Tibial artery (tissue), 4 donors: Measurements from ENCODE around the gene GAR1.

Experiments
- DNase-seq, 2 donors: peaks; one replicate each; pipeline ENCODE4 v3.0.0-alpha.2; 2019
- H3K27ac ChIP-seq, 2 donors: fragments of 200-600 bp; sonication (generic) in 1 of 2; 1 replicate in 1 of 2; 2 replicates in 1 of 2; pipeline ENCODE4 v1.5.1; 2018 to 2019; ENCODE audit warnings: mild to moderate bottlenecking in 1 of 2
- H3K27me3 ChIP-seq, 2 donors: fragments of 200-600 bp; sonication (generic) in 1 of 2; one replicate each; pipeline versions ENCODE4 v1.5.1 to v1.6.0; 2016 to 2019
- H3K36me3 ChIP-seq, 3 donors: fragments of 200-600 bp; sonication (generic) in 2 of 3; one replicate each; pipeline ENCODE4 v1.5.1; 2016 to 2019; ENCODE audit warnings: mild to moderate bottlenecking in 2 of 3
- H3K4me1 ChIP-seq, 4 donors: fragments of 200-600 bp; sonication (generic) in 2 of 4; 1 replicate in 3 of 4; 2 replicates in 1 of 4; pipeline ENCODE4 v1.5.1; 2016 to 2019
- H3K4me3 ChIP-seq, 2 donors: fragments of 200-600 bp; sonication (generic) in 1 of 2; 1 replicate in 1 of 2; 2 replicates in 1 of 2; pipeline ENCODE4 v1.5.1; 2018 to 2019; ENCODE audit warnings: mild to moderate bottlenecking in 2 of 2
- H3K9me3 ChIP-seq, 3 donors: fragments of 200-600 bp; sonication (generic) in 1 of 3; one replicate each; pipeline ENCODE4 v1.5.1; 2016 to 2019
- intact Hi-C: fragments of 100-400 bp; cut with DNase I; formaldehyde crosslinking; loops from one replicate; pipeline ENCODE4 v1.15.0; 2023; ENCODE audit warnings: low total_unique reads
- TF ChIP-seq, protein P1 (sequence below), 2 experiments: fragments of 200-600 bp in 1 of 2; fragments of 450-650 bp in 1 of 2; IDR thresholded peaks; one replicate each; pipeline ENCODE4 v1.5.1; 2017 to 2019; ENCODE audit warnings: antibody characterized with exemption in 2 of 2, mild to moderate bottlenecking in 1 of 2, moderate library complexity in 1 of 2

The GAR1 gene

DNA sequence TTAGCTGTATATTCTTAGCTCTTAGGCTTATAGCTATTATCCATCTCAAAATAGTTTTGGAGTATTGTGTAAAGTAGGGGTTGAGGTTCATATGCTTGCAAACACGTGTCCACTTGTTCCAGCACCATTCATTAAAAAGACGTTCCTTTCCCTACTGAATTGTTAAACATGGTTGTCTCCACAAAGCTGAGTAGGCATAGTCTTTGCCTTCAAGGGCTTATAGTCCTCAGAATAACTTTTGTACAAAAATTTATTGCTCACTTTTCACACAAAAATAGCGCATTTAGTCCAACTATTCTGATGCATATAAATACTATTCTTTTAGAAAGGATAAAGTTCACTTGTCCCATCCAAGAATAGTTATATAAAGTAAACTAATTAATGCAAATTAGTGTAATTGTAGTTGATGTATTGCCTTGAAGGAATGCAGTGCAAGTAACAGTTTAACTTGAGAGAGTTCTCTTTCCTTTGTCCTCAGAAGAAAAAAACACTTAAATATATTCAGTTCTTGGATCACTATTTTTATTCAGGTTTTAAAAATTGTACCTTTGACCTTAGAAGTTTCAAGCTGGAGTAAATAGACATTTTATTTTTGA lies 46.5 kb downstream of the GAR1 start:
- Histone ChIP-seq H3K27ac (no peak overlapping the region), H3K4me3 (no peak overlapping the region), H3K9me3 (peaks cover 0 to 3% (median 0%) of the 10 kb centered on the region in 3 donors), H3K36me3 (no peaks in the 10 kb centered on the region), H3K4me1 (no peaks in the 10 kb centered on the region), H3K27me3 (no peaks in the 10 kb centered on the region)
- DNase-seq = no peak
- intact Hi-C loops = no loop called here
- TF ChIP-seq, protein P1, sequence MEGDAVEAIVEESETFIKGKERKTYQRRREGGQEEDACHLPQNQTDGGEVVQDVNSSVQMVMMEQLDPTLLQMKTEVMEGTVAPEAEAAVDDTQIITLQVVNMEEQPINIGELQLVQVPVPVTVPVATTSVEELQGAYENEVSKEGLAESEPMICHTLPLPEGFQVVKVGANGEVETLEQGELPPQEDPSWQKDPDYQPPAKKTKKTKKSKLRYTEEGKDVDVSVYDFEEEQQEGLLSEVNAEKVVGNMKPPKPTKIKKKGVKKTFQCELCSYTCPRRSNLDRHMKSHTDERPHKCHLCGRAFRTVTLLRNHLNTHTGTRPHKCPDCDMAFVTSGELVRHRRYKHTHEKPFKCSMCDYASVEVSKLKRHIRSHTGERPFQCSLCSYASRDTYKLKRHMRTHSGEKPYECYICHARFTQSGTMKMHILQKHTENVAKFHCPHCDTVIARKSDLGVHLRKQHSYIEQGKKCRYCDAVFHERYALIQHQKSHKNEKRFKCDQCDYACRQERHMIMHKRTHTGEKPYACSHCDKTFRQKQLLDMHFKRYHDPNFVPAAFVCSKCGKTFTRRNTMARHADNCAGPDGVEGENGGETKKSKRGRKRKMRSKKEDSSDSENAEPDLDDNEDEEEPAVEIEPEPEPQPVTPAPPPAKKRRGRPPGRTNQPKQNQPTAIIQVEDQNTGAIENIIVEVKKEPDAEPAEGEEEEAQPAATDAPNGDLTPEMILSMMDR (IDR thresholded peaks at IDR 0.05) = no peak

DNA sequence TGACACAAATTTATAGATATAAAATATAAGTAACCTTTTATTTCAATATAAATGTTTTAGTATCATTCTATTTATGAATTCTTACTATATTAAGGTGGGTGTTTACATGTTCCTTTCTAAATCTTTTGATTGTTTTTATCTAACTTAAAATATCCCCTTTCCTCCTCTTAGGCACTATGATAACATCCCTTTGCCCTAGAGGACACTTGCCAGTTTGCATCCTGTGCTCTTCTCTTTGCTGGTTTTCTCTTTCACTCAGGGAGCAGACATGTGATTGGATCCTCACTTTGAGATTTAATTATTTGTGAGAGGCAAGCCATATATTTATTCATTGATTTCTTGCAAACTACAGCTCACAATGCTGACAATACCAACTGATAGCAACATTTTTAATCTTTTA lies 48.6 kb downstream of the GAR1 start:
- Histone ChIP-seq H3K4me3 (no peak overlapping the region), H3K9me3 (peaks cover 0 to 3% (median 0%) of the 10 kb centered on the region in 3 donors), H3K4me1 (no peaks in the 10 kb centered on the region), H3K27me3 (no peaks in the 10 kb centered on the region), H3K36me3 (no peaks in the 10 kb centered on the region), H3K27ac (no peak overlapping the region)
- DNase-seq = no peak
- intact Hi-C loops = no loop called here
- TF ChIP-seq, protein P1 (IDR thresholded peaks at IDR 0.05) = no peak

DNA sequence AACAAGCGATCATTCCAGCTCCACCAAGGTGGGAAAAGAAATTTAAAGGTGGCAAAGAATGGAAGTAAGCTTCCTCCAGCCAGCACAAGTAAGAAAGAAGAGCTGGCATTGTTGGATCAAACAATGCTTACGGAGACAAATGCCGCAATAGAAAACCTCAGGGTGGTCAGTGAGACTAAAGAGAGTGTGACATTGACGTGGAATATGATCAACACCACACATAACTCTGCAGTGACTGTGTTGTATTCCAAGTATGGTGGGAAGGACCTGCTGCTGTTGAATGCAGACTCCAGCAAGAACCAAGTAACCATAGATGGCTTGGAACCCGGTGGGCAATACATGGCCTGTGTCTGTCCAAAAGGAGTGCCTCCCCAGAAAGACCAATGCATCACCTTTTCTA lies 54.5 kb downstream of the GAR1 start:
- Histone ChIP-seq H3K27ac (no peak overlapping the region), H3K36me3 (peaks cover 10 to 14% (median 11%) of the 10 kb centered on the region in 3 donors), H3K4me1 (no peaks in the 10 kb centered on the region), H3K9me3 (peaks cover 0 to 5% (median 0%) of the 10 kb centered on the region in 3 donors), H3K27me3 (no peaks in the 10 kb centered on the region), H3K4me3 (no peak overlapping the region)
- intact Hi-C loops = no loop called here
- no peak for DNase-seq
- TF ChIP-seq, protein P1 (IDR thresholded peaks at IDR 0.05) = no peak

DNA sequence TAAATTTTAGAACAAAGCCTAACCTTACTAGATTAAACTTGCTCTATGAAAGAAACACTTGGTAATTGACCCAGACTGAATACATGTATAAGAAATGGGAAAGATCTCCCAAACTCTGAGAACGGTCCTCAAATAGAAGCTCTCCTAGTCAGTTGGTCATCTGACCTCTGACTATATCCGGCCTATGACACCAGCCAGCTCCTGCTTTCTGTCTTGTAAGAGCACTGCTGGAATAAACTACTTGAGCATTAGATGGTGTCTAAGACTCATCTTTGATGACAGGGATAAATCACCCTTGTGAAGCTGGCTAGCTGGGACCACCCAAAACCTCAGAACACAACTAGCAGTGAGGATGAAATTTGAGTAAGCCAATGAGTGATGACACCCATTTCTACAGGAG lies 56.5 kb downstream of the GAR1 start:
- intact Hi-C loops = no loop called here
- Histone ChIP-seq H3K4me3 (no peak overlapping the region), H3K27ac (no peak overlapping the region), H3K36me3 (peaks cover 10 to 14% (median 11%) of the 10 kb centered on the region in 3 donors), H3K9me3 (peaks cover 0 to 5% (median 0%) of the 10 kb centered on the region in 3 donors), H3K4me1 (no peaks in the 10 kb centered on the region), H3K27me3 (no peaks in the 10 kb centered on the region)
- TF ChIP-seq, protein P1 (IDR thresholded peaks at IDR 0.05) = no peak
- DNase-seq = no peak

DNA sequence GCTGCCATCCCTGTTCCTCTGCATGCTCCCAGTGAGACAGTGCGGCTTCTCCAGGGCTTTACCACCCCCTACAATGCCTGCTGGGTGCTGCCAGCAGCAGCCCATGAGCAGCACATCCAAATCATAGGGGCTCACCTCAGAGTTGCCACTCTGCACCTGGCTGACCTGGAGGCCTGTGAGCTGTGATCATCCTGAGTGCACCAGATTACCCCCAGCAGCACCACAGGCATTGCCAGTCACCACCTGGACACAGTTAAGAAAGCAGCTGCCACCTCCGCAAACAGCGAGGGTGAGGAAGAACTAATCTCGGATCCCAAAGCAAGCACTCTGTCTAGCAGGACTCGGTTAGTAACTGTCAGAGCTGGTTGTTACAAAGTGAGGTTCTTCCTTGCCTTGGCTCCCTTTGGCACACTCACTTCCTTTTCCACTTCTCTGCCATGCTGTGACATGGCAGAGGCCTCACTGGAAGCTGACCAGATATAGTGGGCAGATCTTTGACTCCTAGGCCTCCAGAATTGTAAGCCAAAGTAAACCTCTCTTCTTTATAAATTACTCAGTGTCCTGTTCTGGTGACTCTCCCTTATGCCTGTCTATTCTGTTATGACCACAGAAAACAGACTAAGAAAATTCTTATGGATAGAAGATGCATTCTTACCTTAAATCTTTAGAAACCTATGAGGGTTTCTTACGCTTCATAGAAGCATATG lies 57.5 kb downstream of the GAR1 start:
- Histone ChIP-seq H3K27ac (no peak overlapping the region), H3K36me3 (peaks cover 10 to 14% (median 11%) of the 10 kb centered on the region in 3 donors), H3K4me1 (no peaks in the 10 kb centered on the region), H3K4me3 (no peak overlapping the region), H3K9me3 (peaks cover 0 to 5% (median 0%) of the 10 kb centered on the region in 3 donors), H3K27me3 (no peaks in the 10 kb centered on the region)
- DNase-seq = no peak
- intact Hi-C loops = no loop called here
- TF ChIP-seq, protein P1 (IDR thresholded peaks at IDR 0.05) = no peak
